CD4-positive, alpha-beta memory T cell (primary cell): Measurements from ENCODE around the gene MAN2A1. TPM values are rescaled to one million over a fixed set of nuclear protein-coding genes. Genes with fewer than 3 reads are reported as not detected.

Source experiments
- CTCF ChIA-PET: fragments of 350-600 bp; sonication (Branson Sonifier 250); formaldehyde crosslinking; loops from one replicate; lab custom pipeline; 2021; ENCODE audit warnings: inconsistent platforms; ENCODE audit not compliant: partially characterized antibody; lab: Charles Lee
- POLR2A ChIA-PET: fragments of 350-600 bp; sonication (Branson Sonifier 250); formaldehyde crosslinking; loops from one replicate; lab custom pipeline; 2021; ENCODE audit not compliant: partially characterized antibody; lab: Charles Lee
- DNase-seq, 5 donors: peaks; one replicate each; pipeline versions ENCODE4 v3.0.0 to v3.0.0-alpha.2; 2020 to 2022; ENCODE audit warnings: mixed read lengths in 1 of 5
- H3K27ac ChIP-seq: one replicate; pipeline ENCODE4 v1.7.0; 2013; ENCODE audit warnings: low read depth, low read length
- H3K27me3 ChIP-seq: 2 replicates; pipeline ENCODE4 v1.7.0; 2013; ENCODE audit warnings: mild to moderate bottlenecking, low read length, moderate library complexity; ENCODE audit not compliant: insufficient read depth
- H3K36me3 ChIP-seq: 2 replicates; pipeline ENCODE4 v1.7.0; 2013; ENCODE audit warnings: mild to moderate bottlenecking, low read length, moderate library complexity; ENCODE audit not compliant: insufficient read depth
- H3K4me1 ChIP-seq: 2 replicates; pipeline ENCODE4 v1.7.0; 2013; ENCODE audit warnings: mild to moderate bottlenecking, low read length, moderate library complexity; ENCODE audit not compliant: insufficient read depth
- H3K4me3 ChIP-seq, 2 donors: one replicate each; pipeline ENCODE4 v1.7.0; 2013; ENCODE audit warnings: low read length in 2 of 2, mild to moderate bottlenecking in 1 of 2
- H3K9me3 ChIP-seq, 2 donors: one replicate each; pipeline ENCODE4 v1.7.0; 2013; ENCODE audit warnings: low read length in 2 of 2, control low read depth in 1 of 2; ENCODE audit not compliant: control insufficient read depth in 1 of 2
- H3K27ac Mint-ChIP-seq, 7 donors: one replicate each; pipeline ENCODE4 v1.8.0; 2020 to 2021; ENCODE audit warnings: mixed read lengths in 7 of 7, mild to moderate bottlenecking in 6 of 7, inconsistent platforms in 3 of 7, moderate library complexity in 3 of 7
- H3K27me3 Mint-ChIP-seq, 2 donors: one replicate each; pipeline ENCODE4 v1.8.0; 2020 to 2021; ENCODE audit warnings: mixed read lengths in 2 of 2
- H3K36me3 Mint-ChIP-seq, 2 donors: one replicate each; pipeline ENCODE4 v1.8.0; 2020 to 2021; ENCODE audit warnings: mixed read lengths in 2 of 2, inconsistent platforms in 1 of 2, mild to moderate bottlenecking in 1 of 2
- H3K4me1 Mint-ChIP-seq, 4 donors: one replicate each; pipeline ENCODE4 v1.8.0; 2020 to 2021; ENCODE audit warnings: mixed read lengths in 4 of 4, mild to moderate bottlenecking in 1 of 4
- H3K4me3 Mint-ChIP-seq, 8 donors: one replicate each; pipeline ENCODE4 v1.8.0; 2020 to 2021; ENCODE audit warnings: mixed read lengths in 8 of 8, mild to moderate bottlenecking in 7 of 8, moderate library complexity in 6 of 8, inconsistent platforms in 3 of 8
- H3K9me3 Mint-ChIP-seq, 8 donors: one replicate each; pipeline ENCODE4 v1.8.0; 2020 to 2021; ENCODE audit warnings: mixed read lengths in 8 of 8, mild to moderate bottlenecking in 5 of 8, inconsistent platforms in 3 of 8, moderate library complexity in 1 of 8
- intact Hi-C: fragments of 100-400 bp; cut with micrococcal nuclease; formaldehyde crosslinking; loops from one replicate; pipeline ENCODE4 v1.15.1; 2023
- polyA plus RNA-seq, 2 donors: library from polyadenylated mRNA; unstranded; fragments of 300-500 nt; fragmentation: Illumina TruSeq; gene quantifications; one replicate each; pipeline ENCODE4 v1.2.3, GENCODE V29; 2021
- total RNA-seq, 2 experiments: library from RNA; stranded (reverse); gene quantifications; one replicate each; pipeline ENCODE4 v1.2.3, GENCODE V29; 2021

Gene MAN2A1
- total and polyA plus RNA-seq, 4 experiments from 2014 or later = 21.0 to 81.0 (median 51.9) TPM

DNA sequence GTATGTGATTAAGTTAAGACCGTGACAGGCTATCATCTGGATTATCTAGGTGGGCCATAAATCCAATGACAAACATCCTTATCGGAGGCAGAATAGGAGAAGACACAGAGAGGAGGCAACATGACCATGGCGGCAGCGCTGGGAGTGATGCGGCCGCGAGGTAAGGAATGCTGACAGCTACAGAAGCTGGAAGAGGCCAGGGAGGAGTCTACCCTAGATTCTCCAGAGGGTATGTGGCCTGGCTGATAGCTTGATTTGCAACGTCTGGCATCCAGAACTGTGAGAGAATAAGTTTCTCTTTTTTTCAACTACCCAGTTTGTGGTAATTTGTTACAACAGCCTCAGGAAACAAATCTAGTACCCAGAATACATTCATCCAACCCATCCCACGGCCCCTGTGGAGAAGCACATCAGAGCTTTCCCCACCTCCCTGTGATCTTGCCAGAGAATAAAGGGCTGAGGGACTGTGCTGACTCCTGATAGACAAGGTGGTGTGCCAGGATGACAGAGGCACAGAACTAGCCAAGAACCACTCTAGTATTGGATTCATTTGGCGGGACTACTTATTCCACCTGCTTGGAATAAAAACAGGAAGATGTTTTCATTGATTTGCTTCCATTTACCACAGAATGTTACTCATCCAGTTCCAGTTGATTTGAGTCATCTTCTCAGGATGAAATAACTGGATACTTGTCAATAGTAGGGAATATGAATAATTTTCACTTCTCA, 187.4 kb downstream of the MAN2A1 start:
- intact Hi-C loops = no loop called here
- peaks cover 6 to 20% (median 11%) of the 10 kb centered on the region in 4 donors for H3K4me1 Mint-ChIP-seq

DNA sequence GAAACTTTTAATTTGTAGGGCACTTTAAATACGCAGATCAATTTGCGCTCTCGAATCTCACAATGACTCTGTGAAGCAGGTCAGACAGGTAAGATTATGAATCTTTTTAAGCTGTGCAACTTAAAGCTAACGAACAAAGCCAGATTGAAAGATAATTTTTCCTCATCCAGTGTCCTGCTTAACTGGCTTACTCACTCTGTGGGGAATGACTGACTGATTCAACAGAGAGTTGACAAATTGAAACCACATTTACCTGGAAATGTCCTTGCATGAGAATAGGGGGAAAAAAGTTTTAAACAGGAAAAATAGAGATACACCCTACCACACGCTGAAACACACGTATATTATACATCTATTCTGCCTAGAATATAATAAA, 187.9 kb downstream of the MAN2A1 start:
- Mint-ChIP-seq H3K27me3 (no peaks in the 10 kb centered on the region), H3K36me3 (no peaks in the 10 kb centered on the region), H3K4me1 (peaks cover 11 to 24% (median 13%) of the 10 kb centered on the region in 4 donors), H3K27ac (no peak overlapping the region), H3K4me3 (no peak overlapping the region), H3K9me3 (peaks cover 0 to 4% (median 0%) of the 10 kb centered on the region in 8 donors)
- Histone ChIP-seq H3K36me3 (no peaks in the 10 kb centered on the region), H3K27me3 (no peaks in the 10 kb centered on the region), H3K4me1 (peaks cover 16% of the 10 kb centered on the region), H3K27ac (no peak overlapping the region), H3K9me3 (no peaks in the 10 kb centered on the region), H3K4me3 (no peak overlapping the region)
- no peak for DNase-seq
- ChIA-PET CTCF (no interaction called here), POLR2A (no interaction called here)
- intact Hi-C loops = no loop called here

More for the DNA sequence above, 187.4 kb downstream of the MAN2A1 start:
- DNase-seq = no peak
- Histone ChIP-seq H3K27me3 (no peaks in the 10 kb centered on the region), H3K4me1 (peaks cover 12% of the 10 kb centered on the region), H3K36me3 (no peaks in the 10 kb centered on the region), H3K4me3 (no peak overlapping the region), H3K27ac (no peak overlapping the region), H3K9me3 (no peaks in the 10 kb centered on the region)
- Mint-ChIP-seq H3K27ac (no peak overlapping the region), H3K4me3 (no peak overlapping the region), H3K27me3 (no peaks in the 10 kb centered on the region), H3K36me3 (no peaks in the 10 kb centered on the region), H3K9me3 (peaks cover 0 to 6% (median 0%) of the 10 kb centered on the region in 8 donors)
- ChIA-PET POLR2A (interaction anchor here (1.5 kb wide), 1 partner anchor 45 kb away, joined by 3 read pairs; no protein-coding TSS in a partner anchor), CTCF (no interaction called here)

DNA sequence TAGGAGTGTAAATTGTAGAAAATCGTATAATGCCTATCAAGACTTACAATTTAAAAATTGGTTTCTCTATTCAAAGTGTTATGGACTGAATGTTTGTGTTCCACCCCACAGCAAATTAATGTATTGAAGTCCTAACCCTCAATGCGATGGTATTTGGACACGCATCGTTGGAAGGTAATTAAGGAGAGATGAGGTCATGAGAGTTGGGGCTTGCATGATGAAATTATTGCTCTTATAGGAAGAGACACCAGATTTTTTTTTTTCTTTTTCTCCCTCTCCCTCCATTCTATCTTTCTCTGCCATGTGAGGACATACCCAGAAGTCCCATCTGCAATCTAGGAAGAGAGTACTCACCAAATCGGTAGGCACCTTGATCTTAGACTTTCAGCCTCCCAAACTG, 189.2 kb downstream of the MAN2A1 start:
- no peaks in the 10 kb centered on the region for H3K27me3 ChIP-seq
- CTCF ChIA-PET = no interaction called here
- no peak for DNase-seq

DNA sequence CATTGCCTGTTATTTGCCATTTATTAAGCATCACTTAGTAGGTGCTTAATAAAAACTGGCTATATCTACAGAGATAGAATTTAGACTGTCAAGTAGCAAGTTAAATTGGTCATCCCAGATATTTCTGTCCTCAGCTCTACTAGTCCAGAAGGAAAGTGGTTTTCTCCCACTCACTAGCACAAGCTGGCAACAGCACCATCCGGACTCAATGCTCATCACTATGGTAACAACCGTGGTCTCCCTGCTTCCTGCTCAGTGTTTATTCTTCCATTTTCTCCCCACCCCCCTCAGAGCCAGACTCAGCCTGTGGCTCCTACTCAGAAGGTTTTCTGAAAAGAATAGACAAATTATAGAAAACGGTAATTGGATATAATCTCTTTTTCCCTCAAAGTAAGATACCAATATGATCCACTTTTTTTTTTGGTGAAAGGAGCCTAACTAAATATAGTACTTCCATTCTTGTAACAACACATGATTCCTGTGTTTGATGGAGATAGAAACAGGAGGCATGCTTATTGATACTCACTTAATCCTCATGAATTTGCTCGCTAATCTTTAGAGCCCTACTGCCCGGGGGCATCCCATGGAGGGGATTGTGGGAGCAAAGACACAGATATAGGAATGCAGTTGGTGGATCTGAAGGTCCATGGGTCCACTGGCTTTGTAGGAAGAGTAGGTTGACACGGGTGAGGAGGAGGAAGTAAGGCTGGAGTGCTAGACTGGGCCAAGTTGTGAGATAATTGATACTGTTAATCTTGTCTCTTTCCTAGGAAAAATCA, 191.4 kb downstream of the MAN2A1 start:
- Mint-ChIP-seq H3K27ac (no peak overlapping the region), H3K9me3 (no peaks in the 10 kb centered on the region), H3K36me3 (no peaks in the 10 kb centered on the region), H3K27me3 (no peaks in the 10 kb centered on the region), H3K4me3 (no peak overlapping the region), H3K4me1 (peaks cover 8 to 14% (median 11%) of the 10 kb centered on the region in 4 donors)
- Histone ChIP-seq H3K36me3 (no peaks in the 10 kb centered on the region), H3K9me3 (no peaks in the 10 kb centered on the region), H3K27me3 (no peaks in the 10 kb centered on the region), H3K27ac (no peak overlapping the region), H3K4me1 (peaks cover 13% of the 10 kb centered on the region), H3K4me3 (no peak overlapping the region)
- no peak for DNase-seq
- ChIA-PET POLR2A (no interaction called here), CTCF (interaction anchor here (1.1 kb wide), 1 partner anchor 22 kb away, joined by 3 read pairs; no protein-coding TSS in a partner anchor)
- intact Hi-C loops = no loop called here

More for the DNA sequence above, 189.2 kb downstream of the MAN2A1 start:
- H3K36me3 ChIP-seq = no peaks in the 10 kb centered on the region
- no peaks in the 10 kb centered on the region for H3K9me3 ChIP-seq
- no peak overlapping the region for H3K27ac Mint-ChIP-seq
- H3K4me3 Mint-ChIP-seq = no peak overlapping the region
- H3K27me3 Mint-ChIP-seq = no peaks in the 10 kb centered on the region
- H3K4me3 ChIP-seq = no peak overlapping the region
- H3K9me3 Mint-ChIP-seq = peaks cover 0 to 2% (median 0%) of the 10 kb centered on the region in 8 donors
- POLR2A ChIA-PET = no interaction called here
- peaks cover 21% of the 10 kb centered on the region for H3K4me1 ChIP-seq
- no peak overlapping the region for H3K27ac ChIP-seq
- H3K4me1 Mint-ChIP-seq = peaks cover 12 to 26% (median 17%) of the 10 kb centered on the region in 4 donors
- intact Hi-C loops = no loop called here
- H3K36me3 Mint-ChIP-seq = no peaks in the 10 kb centered on the region

DNA sequence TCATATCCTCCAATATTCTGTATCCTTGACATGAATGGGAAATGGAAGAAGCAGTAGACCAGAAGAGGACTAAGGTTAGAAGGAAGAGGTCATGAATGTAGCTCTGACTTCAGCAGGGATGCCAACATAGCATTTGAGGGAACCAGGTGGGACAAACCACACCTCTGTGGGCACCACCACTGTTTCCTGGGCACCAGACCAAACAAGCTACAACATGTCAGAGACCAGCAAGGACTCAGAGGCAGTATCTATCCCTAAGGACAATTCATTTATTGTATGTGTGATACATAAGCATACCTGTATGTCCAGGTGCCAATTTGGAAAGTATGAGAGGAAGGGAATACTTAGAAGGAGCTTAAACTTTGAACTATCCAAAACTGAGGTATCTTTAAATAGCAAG, 192.8 kb downstream of the MAN2A1 start:
- H3K36me3 Mint-ChIP-seq = no peaks in the 10 kb centered on the region
- Histone ChIP-seq H3K4me1 (peaks cover 9% of the 10 kb centered on the region), H3K9me3 (no peaks in the 10 kb centered on the region), H3K4me3 (no peak overlapping the region), H3K36me3 (no peaks in the 10 kb centered on the region), H3K27ac (no peak overlapping the region), H3K27me3 (no peaks in the 10 kb centered on the region)
- H3K27me3 Mint-ChIP-seq = no peaks in the 10 kb centered on the region
- DNase-seq = no peak
- ChIA-PET CTCF (interaction anchor here (1.4 kb wide), 1 partner anchor 15 kb away, joined by 3 read pairs; no protein-coding TSS in a partner anchor), POLR2A (no interaction called here)
- intact Hi-C loops = no loop called here
- H3K27ac Mint-ChIP-seq = no peak overlapping the region
- peaks cover 6 to 10% (median 7%) of the 10 kb centered on the region in 4 donors for H3K4me1 Mint-ChIP-seq
- no peaks in the 10 kb centered on the region for H3K9me3 Mint-ChIP-seq
- no peak overlapping the region for H3K4me3 Mint-ChIP-seq

DNA sequence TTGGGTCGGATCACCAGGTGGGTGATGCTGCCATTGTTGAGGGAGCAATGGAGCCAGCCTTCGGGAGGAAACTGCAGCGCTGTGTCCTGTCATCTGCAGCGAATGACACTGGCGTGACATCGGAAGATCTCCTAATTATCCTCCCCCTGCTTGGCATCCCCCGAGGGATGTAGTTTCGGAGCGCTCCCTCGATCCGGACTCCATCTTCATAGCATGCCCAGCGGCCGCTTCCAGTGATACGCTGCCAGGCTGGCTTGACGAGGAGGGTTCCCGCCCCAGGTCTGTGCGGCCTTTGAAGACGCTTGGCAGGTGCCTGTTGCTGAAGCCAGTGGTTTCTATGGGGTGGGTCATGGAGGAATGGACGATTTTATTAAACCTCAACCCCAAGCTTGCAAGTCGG, 194.9 kb downstream of the MAN2A1 start:
- Histone ChIP-seq H3K4me3 (no peak overlapping the region), H3K27ac (no peak overlapping the region), H3K4me1 (peaks cover 9% of the 10 kb centered on the region), H3K9me3 (no peaks in the 10 kb centered on the region), H3K36me3 (no peaks in the 10 kb centered on the region), H3K27me3 (no peaks in the 10 kb centered on the region)
- no peak for DNase-seq
- H3K36me3 Mint-ChIP-seq = no peaks in the 10 kb centered on the region
- H3K27ac Mint-ChIP-seq = no peak overlapping the region
- H3K9me3 Mint-ChIP-seq = no peaks in the 10 kb centered on the region
- CTCF ChIA-PET = no interaction called here
- no peak overlapping the region for H3K4me3 Mint-ChIP-seq
- intact Hi-C loops = no loop called here
- H3K27me3 Mint-ChIP-seq = no peaks in the 10 kb centered on the region
- POLR2A ChIA-PET = no interaction called here
- H3K4me1 Mint-ChIP-seq = peaks cover 6 to 10% (median 8%) of the 10 kb centered on the region in 4 donors

GRCh38 chr5:109885205-109885604, 195.5 kb downstream of the MAN2A1 start:
- no peak overlapping the region for H3K27ac Mint-ChIP-seq
- CTCF ChIA-PET = no interaction called here
- POLR2A ChIA-PET = no interaction called here

More at GRCh38 chr5:109885205-109885604, 195.5 kb downstream of the MAN2A1 start:
- no peak overlapping the region for H3K4me3 Mint-ChIP-seq
- H3K27me3 Mint-ChIP-seq = no peaks in the 10 kb centered on the region
- H3K36me3 Mint-ChIP-seq = no peaks in the 10 kb centered on the region
- no peak for DNase-seq
- Histone ChIP-seq H3K27ac (no peak overlapping the region), H3K9me3 (no peaks in the 10 kb centered on the region), H3K4me3 (no peak overlapping the region), H3K27me3 (no peaks in the 10 kb centered on the region), H3K36me3 (no peaks in the 10 kb centered on the region), H3K4me1 (peaks cover 9% of the 10 kb centered on the region)
- intact Hi-C loops = no loop called here
- no peaks in the 10 kb centered on the region for H3K9me3 Mint-ChIP-seq
- H3K4me1 Mint-ChIP-seq = peaks cover 6 to 10% (median 8%) of the 10 kb centered on the region in 4 donors
